Left ventricle myocardium inferior (tissue), 1 donor: ENCODE data around the gene RXFP2. TPM values are rescaled to one million over a fixed set of nuclear protein-coding genes. Genes with fewer than 3 reads are reported as not detected.
A peak's percentile ranks its signal among the peaks of the same experiment; 100 is the strongest.

Experiments
- DNase-seq: peaks from one replicate; pipeline ENCODE4 v3.0.0-alpha.2; 2020
- H3K27ac ChIP-seq: fragments of 200-600 bp; replicated peaks from 2 replicates; pipeline ENCODE4 v1.8.0; 2021
- H3K27me3 ChIP-seq: fragments of 200-600 bp; 2 replicates; pipeline ENCODE4 v1.8.0; 2021; ENCODE audit warnings: low read depth
- H3K36me3 ChIP-seq: fragments of 200-600 bp; 2 replicates; pipeline ENCODE4 v1.8.0; 2021
- H3K4me1 ChIP-seq: fragments of 200-600 bp; 2 replicates; pipeline ENCODE4 v1.8.0; 2021
- H3K4me3 ChIP-seq: fragments of 200-600 bp; 2 replicates; pipeline ENCODE4 v1.8.0; 2021; ENCODE audit warnings: mild to moderate bottlenecking, moderate library complexity
- H3K9me3 ChIP-seq: fragments of 200-600 bp; replicated peaks from 2 replicates; pipeline ENCODE4 v1.8.0; 2021
- intact Hi-C: fragments of 100-400 bp; cut with micrococcal nuclease; formaldehyde crosslinking; loops from one replicate; pipeline ENCODE4 v1.11.0; 2022
- total RNA-seq: library from RNA; stranded (reverse); fragmentation: NEBNext Ultra II Directional; extraction: Animal tissue kit (Norgen Biotek cat#: 25700); gene quantifications from one replicate; pipeline ENCODE4 v1.2.1, GENCODE V29; 2021
- TF ChIP-seq, protein P1 (sequence below): fragments of 200-600 bp; IDR thresholded peaks from 2 replicates; pipeline ENCODE4 v1.8.0; 2021; ENCODE audit warnings: antibody characterized with exemption, mild to moderate bottlenecking, borderline replicate concordance
- donor health status: DM: no; HTN: yes; CAD: no; lungs with severe emphysema.

The RXFP2 gene
- total RNA-seq, 1 donor from 2014 or later, result not detected

- H3K4me3 ChIP-seq, result no peak overlapping the region
- H3K27me3 ChIP-seq, result no peaks in the 10 kb centered on the region
- TF ChIP-seq, protein P1, sequence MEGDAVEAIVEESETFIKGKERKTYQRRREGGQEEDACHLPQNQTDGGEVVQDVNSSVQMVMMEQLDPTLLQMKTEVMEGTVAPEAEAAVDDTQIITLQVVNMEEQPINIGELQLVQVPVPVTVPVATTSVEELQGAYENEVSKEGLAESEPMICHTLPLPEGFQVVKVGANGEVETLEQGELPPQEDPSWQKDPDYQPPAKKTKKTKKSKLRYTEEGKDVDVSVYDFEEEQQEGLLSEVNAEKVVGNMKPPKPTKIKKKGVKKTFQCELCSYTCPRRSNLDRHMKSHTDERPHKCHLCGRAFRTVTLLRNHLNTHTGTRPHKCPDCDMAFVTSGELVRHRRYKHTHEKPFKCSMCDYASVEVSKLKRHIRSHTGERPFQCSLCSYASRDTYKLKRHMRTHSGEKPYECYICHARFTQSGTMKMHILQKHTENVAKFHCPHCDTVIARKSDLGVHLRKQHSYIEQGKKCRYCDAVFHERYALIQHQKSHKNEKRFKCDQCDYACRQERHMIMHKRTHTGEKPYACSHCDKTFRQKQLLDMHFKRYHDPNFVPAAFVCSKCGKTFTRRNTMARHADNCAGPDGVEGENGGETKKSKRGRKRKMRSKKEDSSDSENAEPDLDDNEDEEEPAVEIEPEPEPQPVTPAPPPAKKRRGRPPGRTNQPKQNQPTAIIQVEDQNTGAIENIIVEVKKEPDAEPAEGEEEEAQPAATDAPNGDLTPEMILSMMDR, result no peak
- H3K27ac ChIP-seq, result no peak overlapping the region
- H3K4me1 ChIP-seq, result no peaks in the 10 kb centered on the region
- H3K36me3 ChIP-seq, result no peaks in the 10 kb centered on the region
- no peak for DNase-seq
- intact Hi-C loops, result no loop called here
- no peaks in the 10 kb centered on the region for H3K9me3 ChIP-seq
These were observed 96.6 kb downstream of the RXFP2 start for GRCh38 chr13:31835932-31836331.

- intact Hi-C loops, result no loop called here
- TF ChIP-seq, protein P1, result no peak
- H3K27ac ChIP-seq, result no peak overlapping the region
- H3K4me1 ChIP-seq, result peaks cover 27% of the 10 kb centered on the region
- H3K36me3 ChIP-seq, result no peaks in the 10 kb centered on the region
- H3K4me3 ChIP-seq, result no peak overlapping the region
- no peaks in the 10 kb centered on the region for H3K9me3 ChIP-seq
- no peak for DNase-seq
- H3K27me3 ChIP-seq, result no peaks in the 10 kb centered on the region
These were observed 103.7 kb downstream of the RXFP2 start for GRCh38 chr13:31843044-31843443.

DNA sequence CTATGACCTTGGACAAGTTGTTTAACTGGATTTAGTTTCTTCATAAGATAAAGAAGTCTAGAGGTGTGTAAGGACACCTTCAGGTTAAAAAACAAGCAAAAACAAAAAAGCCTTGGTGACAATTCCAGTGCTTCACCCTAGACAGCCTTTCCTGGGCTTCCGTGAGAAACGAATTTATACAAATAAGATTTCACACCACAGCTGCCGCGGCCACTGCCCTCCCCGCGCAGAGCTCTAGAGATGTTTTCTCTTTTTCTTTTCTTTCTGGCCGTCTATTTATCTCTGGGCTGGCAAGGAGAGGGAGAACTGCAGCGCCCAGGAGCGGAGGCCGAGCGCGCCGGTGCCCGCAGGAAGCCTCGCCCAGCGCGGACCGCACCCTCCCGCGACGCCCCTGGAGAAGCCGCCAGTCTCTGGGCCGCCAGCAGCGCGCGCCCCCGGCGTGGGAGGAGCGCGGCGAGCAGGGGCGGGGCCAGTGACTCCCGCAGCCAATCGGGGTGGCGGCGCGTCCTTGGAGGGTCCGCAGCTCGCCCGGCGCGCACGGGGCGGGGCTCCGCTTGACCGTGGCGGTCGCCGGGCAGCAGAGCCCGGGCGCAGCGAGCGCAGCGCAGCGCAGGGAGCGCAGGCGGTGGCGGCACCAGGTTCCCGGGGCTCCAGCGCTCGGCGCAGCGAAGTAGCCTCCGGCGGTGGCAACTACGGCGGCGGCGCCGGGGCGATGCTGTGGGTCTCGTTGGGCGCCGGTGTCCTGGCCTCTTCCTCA lies 107.0 kb downstream of the RXFP2 start:
- H3K27ac ChIP-seq, result peak overlapping the region; percentile 95
- H3K27me3 ChIP-seq, result no peaks in the 10 kb centered on the region
- TF ChIP-seq, protein P1, result no peak
- H3K4me3 ChIP-seq, result peak overlapping the region; percentile 90
- intact Hi-C loops, result no loop called here
- H3K4me1 ChIP-seq, result peaks cover 59% of the 10 kb centered on the region
- DNase-seq, result peak; percentile 95
- H3K36me3 ChIP-seq, result no peaks in the 10 kb centered on the region
- no peaks in the 10 kb centered on the region for H3K9me3 ChIP-seq

DNA sequence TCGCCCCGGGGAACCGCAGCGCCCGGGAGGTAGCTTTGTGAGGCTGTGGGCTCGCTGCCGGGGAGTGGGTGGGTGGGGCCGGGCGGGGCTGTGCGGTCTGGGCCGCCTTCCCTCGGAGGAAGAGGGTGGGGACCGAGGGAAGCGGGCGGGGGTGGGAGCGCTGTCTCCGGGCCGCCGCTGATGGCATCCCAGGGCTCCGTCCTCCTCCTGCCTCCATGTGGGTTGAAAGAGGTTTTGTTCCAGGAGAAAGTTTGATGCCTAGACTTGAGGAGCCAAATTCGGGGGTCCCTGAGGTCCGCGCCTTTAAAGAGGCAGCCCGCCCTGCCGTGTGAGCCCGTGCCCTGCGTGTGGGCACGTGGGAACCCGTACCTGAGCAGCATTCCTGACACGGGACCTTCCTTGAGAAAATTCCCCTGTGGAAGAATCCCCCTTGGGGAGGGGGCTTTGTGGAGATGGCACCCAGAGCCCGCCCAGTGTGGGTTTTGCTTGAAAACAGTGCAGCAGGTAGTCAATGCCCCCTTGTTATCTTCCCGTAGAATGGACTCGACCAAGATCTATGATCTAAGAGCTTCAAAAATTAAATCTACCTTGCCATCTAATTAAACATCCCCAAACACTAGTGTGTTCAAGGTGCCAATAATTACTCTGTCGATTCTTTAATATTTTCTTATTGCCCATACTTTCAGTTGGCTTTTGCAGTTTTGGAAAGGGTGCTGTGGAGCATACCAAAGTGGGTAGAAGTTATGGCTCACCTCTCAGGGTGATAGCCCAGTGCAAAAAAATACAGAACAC lies 107.8 kb downstream of the RXFP2 start:
- Histone ChIP-seq H3K27me3 (no peaks in the 10 kb centered on the region), H3K4me3 (peak overlapping the region; percentile 90), H3K4me1 (peaks cover 67% of the 10 kb centered on the region), H3K9me3 (no peaks in the 10 kb centered on the region), H3K36me3 (no peaks in the 10 kb centered on the region), H3K27ac (peak overlapping the region; percentile 95)
- no peak for DNase-seq
- TF ChIP-seq, protein P1, result no peak
- intact Hi-C loops, result no loop called here

DNA sequence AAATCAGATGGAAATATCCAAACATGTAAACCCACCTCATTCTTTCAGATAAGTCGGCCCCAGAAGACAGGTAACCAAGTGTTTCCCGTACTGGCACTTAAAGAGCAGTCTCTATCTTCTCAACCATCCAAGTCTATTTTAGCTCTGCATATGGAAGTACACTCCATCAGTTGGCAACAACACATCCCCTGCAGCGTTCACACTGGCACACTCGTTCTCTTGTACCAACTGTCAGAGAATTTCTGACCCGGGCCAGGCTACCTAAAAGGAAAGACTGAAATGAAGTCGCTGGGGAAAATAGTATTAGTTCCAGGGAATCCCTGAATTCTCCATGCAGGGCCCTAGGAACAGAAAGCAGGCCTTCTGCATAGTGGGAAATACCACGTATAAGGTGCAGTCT lies 109.3 kb downstream of the RXFP2 start:
- intact Hi-C loops, result no loop called here
- Histone ChIP-seq H3K27me3 (no peaks in the 10 kb centered on the region), H3K27ac (peak overlapping the region; percentile 95), H3K4me3 (peak overlapping the region; percentile 90), H3K36me3 (no peaks in the 10 kb centered on the region), H3K9me3 (no peaks in the 10 kb centered on the region), H3K4me1 (peaks cover 73% of the 10 kb centered on the region)
- no peak for DNase-seq
- TF ChIP-seq, protein P1, result no peak
